IPS DF 4.7 (cell line): ENCODE results near the gene ZNF804B.

Experiments
- DNase-seq: peaks from one replicate; pipeline ENCODE4 v3.0.0-alpha.2; 2013; ENCODE audit warnings: low spot score; ENCODE audit errors: extremely low read depth

Gene ZNF804B

GRCh38 chr7:88835147-88835728, 75.7 kb downstream of the ZNF804B start:
- DNase-seq: peak; percentile 3

GRCh38 chr7:88842201-88842600, 82.7 kb downstream of the ZNF804B start:
- no peak for DNase-seq

- no peak for DNase-seq
Observed at GRCh38 chr7:88845091-88845490, 85.6 kb downstream of the ZNF804B start.

GRCh38 chr7:88851220-88851619, 91.7 kb downstream of the ZNF804B start:
- no peak for DNase-seq

GRCh38 chr7:88859288-88859687, 99.8 kb downstream of the ZNF804B start:
- DNase-seq: no peak

GRCh38 chr7:88866265-88866863, 106.9 kb downstream of the ZNF804B start:
- DNase-seq: no peak

GRCh38 chr7:88867158-88867557, 107.7 kb downstream of the ZNF804B start:
- DNase-seq: no peak

- no peak for DNase-seq
Observed at GRCh38 chr7:88868456-88868855, 109.0 kb downstream of the ZNF804B start.

- DNase-seq: no peak
Observed at GRCh38 chr7:88881136-88881535, 121.6 kb downstream of the ZNF804B start.

GRCh38 chr7:88885131-88885530, 125.6 kb downstream of the ZNF804B start:
- no peak for DNase-seq

- DNase-seq: no peak
Observed at GRCh38 chr7:88888684-88889083, 129.2 kb downstream of the ZNF804B start.

- no peak for DNase-seq
Observed at GRCh38 chr7:88910516-88910915, 151.0 kb downstream of the ZNF804B start.

GRCh38 chr7:88912852-88913251, 153.4 kb downstream of the ZNF804B start:
- DNase-seq: no peak

GRCh38 chr7:88915615-88916014, 156.1 kb downstream of the ZNF804B start:
- DNase-seq: no peak

GRCh38 chr7:88919478-88920131, 160.1 kb downstream of the ZNF804B start:
- DNase-seq: no peak

- no peak for DNase-seq
Observed at GRCh38 chr7:88922944-88923343, 163.4 kb downstream of the ZNF804B start.

- no peak for DNase-seq
Observed at GRCh38 chr7:88928276-88928675, 168.8 kb downstream of the ZNF804B start.

GRCh38 chr7:88929719-88930118, 170.2 kb downstream of the ZNF804B start:
- DNase-seq: no peak

- no peak for DNase-seq
Observed at GRCh38 chr7:88933285-88933684, 173.8 kb downstream of the ZNF804B start.

GRCh38 chr7:88942815-88943501, 183.5 kb downstream of the ZNF804B start:
- DNase-seq: no peak

- DNase-seq: no peak
Observed at GRCh38 chr7:88951826-88952225, 192.3 kb downstream of the ZNF804B start.

GRCh38 chr7:88964418-88964817, 204.9 kb downstream of the ZNF804B start:
- no peak for DNase-seq
